Measurements from ENCODE around the gene ZCCHC7. TPM values are rescaled to one million over a fixed set of nuclear protein-coding genes. Genes with fewer than 3 reads are reported as not detected.

The ZCCHC7 gene
- polyA plus RNA-seq, 3 donors: 8.7 to 12.9 (median 12.5) TPM

DNA sequence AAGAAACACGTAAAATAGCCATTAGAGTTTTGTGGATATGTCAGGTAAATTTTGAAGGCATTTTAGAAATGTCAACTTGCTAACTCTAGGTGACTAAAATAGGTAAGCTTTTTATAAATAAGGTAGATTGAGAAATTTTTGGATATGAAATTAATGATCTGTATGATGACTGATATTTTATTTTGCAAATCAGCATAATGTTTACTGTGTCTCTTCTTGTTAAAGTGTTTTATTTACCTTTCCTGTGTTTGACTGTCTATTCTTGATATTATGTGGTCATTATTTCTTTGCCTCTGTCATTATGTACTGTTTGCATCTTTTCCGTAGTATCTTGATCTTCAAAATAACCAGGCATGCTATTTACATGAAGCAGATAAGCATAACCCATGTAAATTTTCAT, 58.4 kb downstream of the ZCCHC7 start:
- no CpG with 5 or more reads among the region's 2 CpGs for WGBS (ENCODE audit: insufficient coverage)
- Mint-ChIP-seq H3K9me3 (peaks cover 0 to 1% (median 0%) of the 10 kb centered on the region in 7 donors), H3K27ac (no peak overlapping the region), H3K27me3 (ENCODE audit: low read depth in 3 of 3) (peaks cover 0 to 1% (median 0%) of the 10 kb centered on the region in 3 donors), H3K4me1 (no peaks in the 10 kb centered on the region), H3K4me3 (no peak overlapping the region), H3K36me3 (peaks cover 15 to 16% of the 10 kb centered on the region in 2 donors)
- TF ChIP-seq, protein P1, sequence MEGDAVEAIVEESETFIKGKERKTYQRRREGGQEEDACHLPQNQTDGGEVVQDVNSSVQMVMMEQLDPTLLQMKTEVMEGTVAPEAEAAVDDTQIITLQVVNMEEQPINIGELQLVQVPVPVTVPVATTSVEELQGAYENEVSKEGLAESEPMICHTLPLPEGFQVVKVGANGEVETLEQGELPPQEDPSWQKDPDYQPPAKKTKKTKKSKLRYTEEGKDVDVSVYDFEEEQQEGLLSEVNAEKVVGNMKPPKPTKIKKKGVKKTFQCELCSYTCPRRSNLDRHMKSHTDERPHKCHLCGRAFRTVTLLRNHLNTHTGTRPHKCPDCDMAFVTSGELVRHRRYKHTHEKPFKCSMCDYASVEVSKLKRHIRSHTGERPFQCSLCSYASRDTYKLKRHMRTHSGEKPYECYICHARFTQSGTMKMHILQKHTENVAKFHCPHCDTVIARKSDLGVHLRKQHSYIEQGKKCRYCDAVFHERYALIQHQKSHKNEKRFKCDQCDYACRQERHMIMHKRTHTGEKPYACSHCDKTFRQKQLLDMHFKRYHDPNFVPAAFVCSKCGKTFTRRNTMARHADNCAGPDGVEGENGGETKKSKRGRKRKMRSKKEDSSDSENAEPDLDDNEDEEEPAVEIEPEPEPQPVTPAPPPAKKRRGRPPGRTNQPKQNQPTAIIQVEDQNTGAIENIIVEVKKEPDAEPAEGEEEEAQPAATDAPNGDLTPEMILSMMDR (IDR thresholded peaks at IDR 0.05): no peak
- Histone ChIP-seq H3K9me3 (replicated peaks in 1 of 2; ENCODE audit: control insufficient read depth in 1 of 2, insufficient read depth in 1 of 2, low read length in 2 of 2) (no peaks in the 10 kb centered on the region), H3K9ac (ENCODE audit: insufficient read depth, low read length, poor library complexity, severe bottlenecking) (no peak overlapping the region), H3K4me2 (replicated peaks; ENCODE audit: extremely low read depth, low read length, poor library complexity, severe bottlenecking) (no peak overlapping the region), H3K4me1 (ENCODE audit: control insufficient read depth in 1 of 2, insufficient read depth in 2 of 2, low read length in 2 of 2) (no peaks in the 10 kb centered on the region), H3K27ac (ENCODE audit: low read depth in 1 of 2, low read length in 2 of 2) (no peak overlapping the region), H3K79me2 (ENCODE audit: insufficient read depth, low read length) (no peaks in the 10 kb centered on the region), H2AFZ (ENCODE audit: insufficient read depth, low read depth, low read length, poor library complexity, severe bottlenecking) (no peak overlapping the region), H3K4me3 (replicated peaks in 1 of 3; ENCODE audit: low read depth in 2 of 3, low read length in 3 of 3) (no peak overlapping the region), H3K36me3 (replicated peaks in 1 of 2; ENCODE audit: control insufficient read depth in 1 of 2, insufficient read depth in 2 of 2, low read length in 2 of 2) (no peaks in the 10 kb centered on the region), H3K27me3 (ENCODE audit: control insufficient read depth in 2 of 2, insufficient read depth in 2 of 2, low read length in 2 of 2) (no peaks in the 10 kb centered on the region), H4K20me1 (ENCODE audit: insufficient read depth, low read length) (no peaks in the 10 kb centered on the region)
- intact Hi-C loops (cut with micrococcal nuclease): no loop called here
- no peak for DNase-seq

- Mint-ChIP-seq H3K4me1 (no peaks in the 10 kb centered on the region), H3K27me3 (ENCODE audit: low read depth in 3 of 3) (peaks cover 0 to 1% (median 0%) of the 10 kb centered on the region in 3 donors), H3K27ac (no peak overlapping the region), H3K36me3 (peaks cover 16 to 19% of the 10 kb centered on the region in 2 donors), H3K4me3 (no peak overlapping the region), H3K9me3 (peaks cover 0 to 2% (median 0%) of the 10 kb centered on the region in 7 donors)
- DNase-seq: no peak
- WGBS (ENCODE audit: insufficient coverage): 100% methylated on average over 2 of the region's 3 CpGs
- Histone ChIP-seq H2AFZ (ENCODE audit: insufficient read depth, low read depth, low read length, poor library complexity, severe bottlenecking) (no peak overlapping the region), H3K27ac (ENCODE audit: low read depth in 1 of 2, low read length in 2 of 2) (no peak overlapping the region), H3K27me3 (ENCODE audit: control insufficient read depth in 2 of 2, insufficient read depth in 2 of 2, low read length in 2 of 2) (no peaks in the 10 kb centered on the region), H3K4me2 (replicated peaks; ENCODE audit: extremely low read depth, low read length, poor library complexity, severe bottlenecking) (no peak overlapping the region), H3K9ac (ENCODE audit: insufficient read depth, low read length, poor library complexity, severe bottlenecking) (no peak overlapping the region), H4K20me1 (ENCODE audit: insufficient read depth, low read length) (no peaks in the 10 kb centered on the region), H3K79me2 (ENCODE audit: insufficient read depth, low read length) (no peaks in the 10 kb centered on the region), H3K4me1 (ENCODE audit: control insufficient read depth in 1 of 2, insufficient read depth in 2 of 2, low read length in 2 of 2) (no peaks in the 10 kb centered on the region), H3K36me3 (replicated peaks in 1 of 2; ENCODE audit: control insufficient read depth in 1 of 2, insufficient read depth in 2 of 2, low read length in 2 of 2) (no peaks in the 10 kb centered on the region), H3K9me3 (replicated peaks in 1 of 2; ENCODE audit: control insufficient read depth in 1 of 2, insufficient read depth in 1 of 2, low read length in 2 of 2) (no peaks in the 10 kb centered on the region), H3K4me3 (replicated peaks in 1 of 3; ENCODE audit: low read depth in 2 of 3, low read length in 3 of 3) (no peak overlapping the region)
- intact Hi-C loops (cut with micrococcal nuclease): no loop called here
- TF ChIP-seq, protein P1 (IDR thresholded peaks at IDR 0.05): no peak
Observed at GRCh38 chr9:37179576-37179975, 59.2 kb downstream of the ZCCHC7 start.
